ENCODE results near the gene JMJD7. TPM values are rescaled to one million over a fixed set of nuclear protein-coding genes. Genes with fewer than 3 reads are reported as not detected.

JMJD7 gene
- total and polyA plus RNA-seq, 2 donors (not counting 1 experiment from before 2014, with no cell fraction given): 33.4 to 43.9 TPM

GRCh38 chr15:41778521-41778920 lies 49.4 kb upstream of the JMJD7 start:
- POLR2A ChIA-PET: interaction anchor here (0.7 kb wide), 1 partner anchor 28 kb away, joined by 3 read pairs; no protein-coding TSS in a partner anchor
- no peaks in the 10 kb centered on the region for H3K9me3 Mint-ChIP-seq (ENCODE audit: insufficient read depth)
- H3K9me3 ChIP-seq (ENCODE audit: control extremely low read depth in 1 of 3, control insufficient read depth in 2 of 3, insufficient read depth in 1 of 3, low read length in 2 of 3): no peaks in the 10 kb centered on the region
- H3K79me2 ChIP-seq (ENCODE audit: control insufficient read depth, insufficient read depth, low read length): peaks cover 75% of the 10 kb centered on the region
- H4K20me1 ChIP-seq (ENCODE audit: control insufficient read depth, insufficient read depth, low read length, poor library complexity, severe bottlenecking): no peaks in the 10 kb centered on the region
- ATAC-seq (ENCODE audit: low read depth) (no peak), DNase-seq (no peak)
- no peak overlapping the region for H3K9ac ChIP-seq (ENCODE audit: low read length)
- CTCF ChIA-PET: interaction anchor here (2.4 to 20.0 kb wide), 3 partner anchors 9 to 126 kb away, joined by 12 to 716 read pairs (median 257); no protein-coding TSS in a partner anchor
- no peak overlapping the region for H3K27ac ChIP-seq (ENCODE audit: low read length in 2 of 2)
- no peak for TF ChIP-seq EZH2 (IDR thresholded peaks at IDR 0.05; ENCODE audit: borderline replicate concordance, insufficient read depth, low read depth, low read length, poor library complexity, severe bottlenecking)
- no peak for TF ChIP-seq CTCF (IDR thresholded peaks at IDR 0.05)
- peaks cover 79% of the 10 kb centered on the region for H3K4me1 Mint-ChIP-seq
- no CpG with 5 or more reads among the region's 1 CpG for WGBS (ENCODE audit: insufficient coverage)
- intact Hi-C loops (cut with micrococcal nuclease): no loop called here
- H3K4me3 ChIP-seq (ENCODE audit: control extremely low read depth in 1 of 5, extremely low read depth in 1 of 5, insufficient read depth in 1 of 5, low read depth in 2 of 5, low read length in 4 of 5): no peak overlapping the region
- no peaks in the 10 kb centered on the region for H3K36me3 ChIP-seq (replicated peaks in 1 of 2; ENCODE audit: control extremely low read depth in 1 of 2, control insufficient read depth in 1 of 2, extremely low read depth in 1 of 2, insufficient read depth in 2 of 2, low read length in 1 of 2)
- no peak overlapping the region for H2AFZ ChIP-seq (ENCODE audit: insufficient read depth, low read depth, low read length, poor library complexity, severe bottlenecking)
- H3K4me1 ChIP-seq (ENCODE audit: control insufficient read depth in 2 of 2, insufficient read depth in 2 of 2, low read length in 2 of 2): peaks cover 36 to 40% of the 10 kb centered on the region in 2 donors
- no peak overlapping the region for H3K27ac Mint-ChIP-seq
- no peak overlapping the region for H3K4me3 Mint-ChIP-seq
- no peaks in the 10 kb centered on the region for H3K27me3 ChIP-seq (replicated peaks in 1 of 4; ENCODE audit: control extremely low read depth in 1 of 4, control insufficient read depth in 3 of 4, insufficient read depth in 4 of 4, low read length in 3 of 4)
- H3K4me2 ChIP-seq (replicated peaks; ENCODE audit: low read depth, low read length, poor library complexity, severe bottlenecking): no peak overlapping the region
- no peaks in the 10 kb centered on the region for H3K27me3 Mint-ChIP-seq

- H3K36me3 ChIP-seq (replicated peaks in 1 of 2; ENCODE audit: control extremely low read depth in 1 of 2, control insufficient read depth in 1 of 2, extremely low read depth in 1 of 2, insufficient read depth in 2 of 2, low read length in 1 of 2): no peaks in the 10 kb centered on the region
- CTCF ChIA-PET: interaction anchor here (5.6 to 20.0 kb wide), 2 partner anchors 7 to 27 kb away, joined by 69 to 716 read pairs; partner anchors contain the start of gene MAPKBP1
- Mint-ChIP-seq H3K9me3 (ENCODE audit: insufficient read depth) (no peaks in the 10 kb centered on the region), H3K4me3 (no peak overlapping the region), H3K4me1 (peaks cover 76% of the 10 kb centered on the region), H3K27me3 (no peaks in the 10 kb centered on the region), H3K27ac (peak overlapping the region; percentile 60)
- no peaks in the 10 kb centered on the region for H3K27me3 ChIP-seq (replicated peaks in 1 of 4; ENCODE audit: control extremely low read depth in 1 of 4, control insufficient read depth in 3 of 4, insufficient read depth in 4 of 4, low read length in 3 of 4)
- TF ChIP-seq EZH2 (IDR thresholded peaks at IDR 0.05; ENCODE audit: borderline replicate concordance, insufficient read depth, low read depth, low read length, poor library complexity, severe bottlenecking) (no peak), CTCF (IDR thresholded peaks at IDR 0.05) (no peak)
- H3K79me2 ChIP-seq (ENCODE audit: control insufficient read depth, insufficient read depth, low read length): peaks cover 84% of the 10 kb centered on the region
- no peak for ATAC-seq (ENCODE audit: low read depth)
- DNase-seq: no peak
- peaks cover 34 to 40% of the 10 kb centered on the region in 2 donors for H3K4me1 ChIP-seq (ENCODE audit: control insufficient read depth in 2 of 2, insufficient read depth in 2 of 2, low read length in 2 of 2)
- H3K4me2 ChIP-seq (replicated peaks; ENCODE audit: low read depth, low read length, poor library complexity, severe bottlenecking): no peak overlapping the region
- no peaks in the 10 kb centered on the region for H4K20me1 ChIP-seq (ENCODE audit: control insufficient read depth, insufficient read depth, low read length, poor library complexity, severe bottlenecking)
- H3K9ac ChIP-seq (ENCODE audit: low read length): no peak overlapping the region
- H3K27ac ChIP-seq (ENCODE audit: low read length in 2 of 2): no peak overlapping the region
- peaks cover 0 to 5% (median 0%) of the 10 kb centered on the region in 3 donors for H3K9me3 ChIP-seq (ENCODE audit: control extremely low read depth in 1 of 3, control insufficient read depth in 2 of 3, insufficient read depth in 1 of 3, low read length in 2 of 3)
- POLR2A ChIA-PET: interaction anchor here (1.1 kb wide), 1 partner anchor 23 kb away, joined by 3 read pairs; no protein-coding TSS in a partner anchor
- H3K4me3 ChIP-seq (ENCODE audit: control extremely low read depth in 1 of 5, extremely low read depth in 1 of 5, insufficient read depth in 1 of 5, low read depth in 2 of 5, low read length in 4 of 5): no peak overlapping the region
- whole genome bisulfite sequencing (ENCODE audit: insufficient coverage): no CpG with 5 or more reads among the region's 4 CpGs
- intact Hi-C loops (cut with micrococcal nuclease): no loop called here
- no peak overlapping the region for H2AFZ ChIP-seq (ENCODE audit: insufficient read depth, low read depth, low read length, poor library complexity, severe bottlenecking)
These were observed 48.2 kb upstream of the JMJD7 start for GRCh38 chr15:41779662-41780157.

Data from B cell (primary cell).